GM19099 (cell line): ENCODE results near the gene TBC1D4.

ENCODE experiments used
- POLR2A ChIP-seq: IDR thresholded peaks from 3 replicates; pipeline ENCODE4 v1.6.1; 2011; ENCODE audit warnings: low read depth; ENCODE audit not compliant: insufficient read length; ENCODE audit errors: extremely low read depth

Gene TBC1D4

GRCh38 chr13:75285310-75285709 lies 196.7 kb downstream of the TBC1D4 start:
- TF ChIP-seq POLR2A, result no peak

GRCh38 chr13:75279834-75280369 lies 202.1 kb downstream of the TBC1D4 start:
- no peak for TF ChIP-seq POLR2A

- no peak for TF ChIP-seq POLR2A
These were observed 210.1 kb downstream of the TBC1D4 start for GRCh38 chr13:75271846-75272245.

GRCh38 chr13:75264611-75265010 lies 217.4 kb downstream of the TBC1D4 start:
- no peak for TF ChIP-seq POLR2A

- no peak for TF ChIP-seq POLR2A
These were observed 218.1 kb downstream of the TBC1D4 start for GRCh38 chr13:75263741-75264407.

- no peak for TF ChIP-seq POLR2A
These were observed 223.7 kb downstream of the TBC1D4 start for GRCh38 chr13:75258159-75258782.

- TF ChIP-seq POLR2A, result no peak
These were observed 225.0 kb downstream of the TBC1D4 start for GRCh38 chr13:75256922-75257321.

GRCh38 chr13:75255653-75256052 lies 226.3 kb downstream of the TBC1D4 start:
- no peak for TF ChIP-seq POLR2A

- no peak for TF ChIP-seq POLR2A
These were observed 226.8 kb downstream of the TBC1D4 start for GRCh38 chr13:75255147-75255546.

GRCh38 chr13:75251188-75251587 lies 230.8 kb downstream of the TBC1D4 start:
- no peak for TF ChIP-seq POLR2A

GRCh38 chr13:75250526-75251178 lies 231.3 kb downstream of the TBC1D4 start:
- no peak for TF ChIP-seq POLR2A

GRCh38 chr13:75236774-75237173 lies 245.2 kb downstream of the TBC1D4 start:
- no peak for TF ChIP-seq POLR2A
